Heart left ventricle (tissue), 13 donors: ENCODE measurements around the gene CCDC148.

Source experiments
- POLR2A ChIP-seq, 2 donors: fragments of 450-650 bp; IDR thresholded peaks; one replicate each; pipeline ENCODE4 v1.6.1; 2017; ENCODE audit warnings: antibody characterized with exemption in 2 of 2, mild to moderate bottlenecking in 2 of 2, moderate library complexity in 2 of 2
- TF ChIP-seq, protein P1 (sequence below), 12 donors: fragments of 200-600 bp; sonication (generic) in 4 of 12; IDR thresholded peaks; one replicate each; pipeline versions ENCODE4 v1.5.0 to v1.8.0; 2018 to 2022; ENCODE audit warnings: antibody characterized with exemption in 12 of 12, mild to moderate bottlenecking in 5 of 12
- donor health status: ischemic (EF 13 %, LVEDD 7.1; RV severe dilation, severe dysfunction).
- donor health status: DM: no; HTN: yes; CAD: no.
- donor health status: DM: no; HTN: no; CAD: no.
- donor health status: ischemic (EF 25% LVEDD 6.9; RV normal size, moderate dysfunction).
- donor health status: ischemic (EF 25% LVEDD 5.7; RV mildly dilated, moderate dysfunction).
- donor health status: ischemic (EF 35%, LVEDD 5.7; RV mildly dilated, moderate dysfunction).
- donor health status: nonischemic (EF 11% LVEDD 7.7; RV severe dilation, severe dysfunction).
- donor health status: DM: yes; HTN: yes; CAD: no.
- donor health status: PGD.
- donor health status: ischemic (EF 29% LVEDD 5.4; RV normal size, mild dysfunction).
- donor health status: nonischemic (EF 23%, LVEDD 6.1; RV moderate dilation, normal function).

GRCh38 chr2:158458617-158458920 lies 2.0 kb upstream of the CCDC148 start:
- TF ChIP-seq, protein P1, sequence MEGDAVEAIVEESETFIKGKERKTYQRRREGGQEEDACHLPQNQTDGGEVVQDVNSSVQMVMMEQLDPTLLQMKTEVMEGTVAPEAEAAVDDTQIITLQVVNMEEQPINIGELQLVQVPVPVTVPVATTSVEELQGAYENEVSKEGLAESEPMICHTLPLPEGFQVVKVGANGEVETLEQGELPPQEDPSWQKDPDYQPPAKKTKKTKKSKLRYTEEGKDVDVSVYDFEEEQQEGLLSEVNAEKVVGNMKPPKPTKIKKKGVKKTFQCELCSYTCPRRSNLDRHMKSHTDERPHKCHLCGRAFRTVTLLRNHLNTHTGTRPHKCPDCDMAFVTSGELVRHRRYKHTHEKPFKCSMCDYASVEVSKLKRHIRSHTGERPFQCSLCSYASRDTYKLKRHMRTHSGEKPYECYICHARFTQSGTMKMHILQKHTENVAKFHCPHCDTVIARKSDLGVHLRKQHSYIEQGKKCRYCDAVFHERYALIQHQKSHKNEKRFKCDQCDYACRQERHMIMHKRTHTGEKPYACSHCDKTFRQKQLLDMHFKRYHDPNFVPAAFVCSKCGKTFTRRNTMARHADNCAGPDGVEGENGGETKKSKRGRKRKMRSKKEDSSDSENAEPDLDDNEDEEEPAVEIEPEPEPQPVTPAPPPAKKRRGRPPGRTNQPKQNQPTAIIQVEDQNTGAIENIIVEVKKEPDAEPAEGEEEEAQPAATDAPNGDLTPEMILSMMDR (IDR thresholded peaks at IDR 0.05), result no peak
- no peak for TF ChIP-seq POLR2A (IDR thresholded peaks at IDR 0.05)
